SK-N-SH (cell line): ENCODE results near the gene MRPS35. TPM values are rescaled to one million over a fixed set of nuclear protein-coding genes. Genes with fewer than 3 reads are reported as not detected.

Experiments used
- CTCF ChIA-PET: fragments of 300-600, 350-600 bp; formaldehyde crosslinking; extraction: SDS; loops from one replicate; lab custom pipeline; 2021; lab: Yijun Ruan, JAX
- POLR2A ChIA-PET: fragments of 350-600 bp; sonication (Branson Sonifier 250); formaldehyde crosslinking; extraction: SDS; loops from one replicate; lab custom pipeline; 2020; ENCODE audit warnings: antibody characterized with exemption, inconsistent platforms; lab: Yijun Ruan, JAX
- DNase-seq: peaks from one replicate; pipeline ENCODE4 v3.0.0; 2012
- H2AFZ ChIP-seq: fragments of 200-600 bp; sonication (generic); 2 replicates; pipeline ENCODE4 v1.8.1; 2016; ENCODE audit warnings: antibody characterized with exemption, mild to moderate bottlenecking, low read depth
- H3F3A ChIP-seq: fragments of 200-600 bp; sonication (generic); replicated peaks from 2 replicates; pipeline ENCODE3; 2016; ENCODE audit warnings: antibody characterized with exemption, mild to moderate bottlenecking; ENCODE audit not compliant: insufficient read depth
- H3K27ac ChIP-seq, 2 experiments: fragments of 200-500 bp in 1 of 2; fragments of 200-600 bp in 1 of 2; sonication (Bioruptor generic) in 1 of 2; sonication (generic), shearing (Covaris generic) in 1 of 2; 2 replicates each; pipeline versions ENCODE4 v1.5.1 to v1.6.1; 2014 to 2016; ENCODE audit warnings: low read depth in 2 of 2, inconsistent platforms in 1 of 2, low read length in 1 of 2, mild to moderate bottlenecking in 1 of 2, mixed read lengths in 1 of 2
- H3K27me3 ChIP-seq: fragments of 200-600 bp; sonication (generic), shearing (Covaris generic); 2 replicates; pipeline ENCODE4 v1.6.1; 2016; ENCODE audit warnings: mixed run types; ENCODE audit not compliant: insufficient read depth
- H3K36me3 ChIP-seq, 2 experiments: fragments of 200-500 bp in 1 of 2; fragments of 200-600 bp in 1 of 2; sonication (Bioruptor generic) in 1 of 2; sonication (generic) in 1 of 2; replicated peaks in 1 of 2; 2 replicates each; pipeline versions ENCODE3 to v1.5.1; 2014 to 2016; ENCODE audit warnings: low read length in 1 of 2, mild to moderate bottlenecking in 1 of 2; ENCODE audit not compliant: insufficient read depth in 2 of 2, control insufficient read depth in 1 of 2
- H3K4me1 ChIP-seq, 2 experiments: fragments of 200-500 bp in 1 of 2; fragments of 200-600 bp in 1 of 2; sonication (Bioruptor generic) in 1 of 2; sonication (generic), shearing (Covaris generic) in 1 of 2; 2 replicates each; pipeline versions ENCODE4 v1.5.1 to v1.6.1; 2014 to 2016; ENCODE audit warnings: low read depth in 1 of 2, low read length in 1 of 2, mixed run types in 1 of 2; ENCODE audit not compliant: insufficient read depth in 2 of 2, control insufficient read depth in 1 of 2
- H3K4me2 ChIP-seq: fragments of 200-600 bp; sonication (generic), shearing (Covaris generic); 2 replicates; pipeline ENCODE4 v1.6.1; 2017; ENCODE audit warnings: mixed run types
- H3K4me3 ChIP-seq, 2 experiments: fragments of 200-500 bp in 1 of 2; fragments of 200-600 bp in 1 of 2; sonication (Bioruptor generic) in 1 of 2; sonication (generic), shearing (Covaris generic) in 1 of 2; 2 replicates each; pipeline versions ENCODE4 v1.5.1 to v1.8.1; 2014 to 2016; ENCODE audit warnings: low read depth in 2 of 2, inconsistent platforms in 1 of 2, low read length in 1 of 2, mild to moderate bottlenecking in 1 of 2, mixed read lengths in 1 of 2, moderate library complexity in 1 of 2
- H3K79me2 ChIP-seq: fragments of 200-600 bp; sonication (generic); 2 replicates; pipeline ENCODE4 v1.8.1; 2017; ENCODE audit warnings: mild to moderate bottlenecking; ENCODE audit not compliant: insufficient read depth
- H3K9ac ChIP-seq: fragments of 200-600 bp; sonication (generic); 2 replicates; pipeline ENCODE4 v1.6.1; 2017; ENCODE audit warnings: mixed run types
- H3K9me2 ChIP-seq: fragments of 200-600 bp; sonication (generic); 2 replicates; pipeline ENCODE4 v1.6.1; 2017; ENCODE audit warnings: mixed run types
- H3K9me3 ChIP-seq: fragments of 200-600 bp; sonication (generic); 2 replicates; pipeline ENCODE4 v1.6.1; 2017; ENCODE audit warnings: mixed run types, mild to moderate bottlenecking, moderate library complexity
- H4K20me1 ChIP-seq: fragments of 200-600 bp; sonication (generic); 2 replicates; pipeline ENCODE4 v1.6.1; 2017; ENCODE audit warnings: mild to moderate bottlenecking, mixed run types; ENCODE audit not compliant: insufficient read depth
- CHD2 ChIP-seq: fragments of 150-350 bp; IDR thresholded peaks from 2 replicates; pipeline ENCODE4 v1.6.1; 2018; ENCODE audit warnings: low read length; ENCODE audit not compliant: partially characterized antibody
- EP300 ChIP-seq, 2 experiments: IDR thresholded peaks; 2 replicates each; pipeline versions ENCODE4 v1.4.0 to v1.6.1; 2012; ENCODE audit warnings: borderline replicate concordance in 1 of 2, low read depth in 1 of 2, low read length in 1 of 2
- GATA2 ChIP-seq: sonication (generic); formaldehyde crosslinking; IDR thresholded peaks from 2 replicates; pipeline ENCODE4 v1.5.0; 2020; ENCODE audit warnings: mild to moderate bottlenecking, missing genetic modification reagents
- JUND ChIP-seq: IDR thresholded peaks from 2 replicates; pipeline ENCODE4 v1.4.0; 2012
- MEF2A ChIP-seq: IDR thresholded peaks from 2 replicates; pipeline ENCODE4 v1.4.0; 2012; ENCODE audit warnings: low read depth, borderline replicate concordance
- NRF1 ChIP-seq: IDR thresholded peaks from 2 replicates; pipeline ENCODE4 v1.6.1; 2012; ENCODE audit warnings: low read depth, mild to moderate bottlenecking, low read length
- RFX5 ChIP-seq: IDR thresholded peaks from 2 replicates; pipeline ENCODE4 v1.6.1; 2012; ENCODE audit warnings: mild to moderate bottlenecking, improper control_type of control experiment, low read length
- RXRA ChIP-seq: IDR thresholded peaks from 2 replicates; pipeline ENCODE4 v1.4.0; 2012; ENCODE audit warnings: low read depth, mild to moderate bottlenecking, borderline replicate concordance
- TAF1 ChIP-seq: IDR thresholded peaks from 2 replicates; pipeline ENCODE4 v1.6.1; 2012; ENCODE audit warnings: low read depth, mild to moderate bottlenecking, low read length, moderate library complexity, borderline replicate concordance
- TCF12 ChIP-seq: IDR thresholded peaks from 2 replicates; pipeline ENCODE4 v1.4.0; 2012
- YY1 ChIP-seq: IDR thresholded peaks from 2 replicates; pipeline ENCODE4 v1.4.0; 2012; ENCODE audit warnings: low read depth, mild to moderate bottlenecking
- WGBS: methylation state at CpG from one replicate; pipeline ENCODE4 v1.1.6; 2017; ENCODE audit warnings: low lambda C conversion rate; 5-methylcytosine and 5-hydroxymethylcytosine counted together
- polyA plus RNA-seq, 3 experiments: library from polyadenylated mRNA; depleted of rRNA; stranded (reverse); fragments of >200 nt; gene quantifications; 2 replicates each; pipeline ENCODE4 v1.2.3, GENCODE V29; 2012
- TF ChIP-seq, protein P1 (sequence below): fragments of 200-600 bp; sonication (generic); IDR thresholded peaks from 2 replicates; pipeline ENCODE4 v1.6.1; 2017; ENCODE audit warnings: antibody characterized with exemption, mild to moderate bottlenecking, moderate library complexity

MRPS35 gene
- polyA plus RNA-seq, 1 of the 3 experiments (the other 2 are of a cell fraction): 32.4 TPM

DNA sequence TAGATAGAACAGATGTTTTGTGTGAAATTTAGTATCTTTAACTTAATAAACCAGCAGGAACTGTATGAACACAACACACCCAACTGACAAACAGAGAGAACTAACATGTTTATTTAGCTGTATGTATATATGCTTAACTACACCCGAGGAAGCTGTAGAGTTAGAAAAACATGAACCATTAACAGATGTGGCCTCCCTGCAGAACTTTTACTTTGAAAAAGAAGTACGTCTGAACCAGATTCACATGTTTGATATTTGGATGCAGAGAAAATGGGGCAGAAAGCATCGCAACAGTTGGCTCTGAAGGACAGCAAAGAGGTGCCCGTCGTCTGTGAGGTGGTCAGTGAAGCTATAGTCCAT, 14.4 kb upstream of the MRPS35 start, which contains the start of gene REP15:
Gene REP15, plus strand, starts transcription at position 155 of the 360 bp plus-strand sequence. Its CDS starts 116 bp downstream, at position 271.
- Histone ChIP-seq H2AFZ (no peak within 1 kb of the TSS), H3K36me3 (peaks cover 41 to 71% of the 10 kb centered on the region in 2 experiments), H3K4me1 (peaks cover 0 to 10% of the 10 kb centered on the region in 2 experiments; a peak in 1 of 4 replicates), H3K27ac (peak within 1 kb of the TSS in 1 of 2 experiments; percentile 45; a peak in 2 of 4 replicates), H3K79me2 (no peaks in the 10 kb centered on the region), H3K9ac (no peak within 1 kb of the TSS), H3F3A (peaks cover 39% of the 10 kb centered on the region), H3K4me2 (no peak within 1 kb of the TSS), H3K9me3 (no peaks in the 10 kb centered on the region), H4K20me1 (no peaks in the 10 kb centered on the region), H3K4me3 (no peak within 1 kb of the TSS), H3K9me2 (0 out of 2 replicates have a peak, but pooled peaks cover 2% of the 10 kb centered on the region), H3K27me3 (no peaks in the 10 kb centered on the region)
- ChIA-PET POLR2A (no interaction called here), CTCF (interaction anchor here (1.4 kb wide), 1 partner anchor 126 kb away, joined by 3 read pairs; no protein-coding TSS in a partner anchor)
- WGBS: 79% methylated on average over 5 of the region's 5 CpGs
- no peak for DNase-seq
- TF ChIP-seq TAF1 (no peak), NRF1 (no peak), GATA2 (CRISPR knock-in tag) (no peak), RXRA (no peak), JUND (no peak), CHD2 (no peak), YY1 (no peak), RFX5 (no peak)

GRCh38 chr12:27696864-27697564, 13.6 kb upstream of the MRPS35 start:
- no peaks in the 10 kb centered on the region for H4K20me1 ChIP-seq
- H3F3A ChIP-seq: peaks cover 39% of the 10 kb centered on the region
- H2AFZ ChIP-seq: no peak overlapping the region
- H3K79me2 ChIP-seq: no peaks in the 10 kb centered on the region
- H3K4me1 ChIP-seq: peaks cover 0 to 10% of the 10 kb centered on the region in 2 experiments; a peak in 1 of 4 replicates
- CTCF ChIA-PET: interaction anchor here (0.9 to 1.4 kb wide), 2 partner anchors 125 to 391 kb away, joined by 3 read pairs; no protein-coding TSS in a partner anchor
- WGBS: 76% methylated on average over 3 of the region's 3 CpGs
- H3K9me2 ChIP-seq: 0 out of 2 replicates have a peak, but pooled peaks cover 2% of the 10 kb centered on the region
- no peaks in the 10 kb centered on the region for H3K9me3 ChIP-seq
- no peak overlapping the region for H3K4me3 ChIP-seq
- POLR2A ChIA-PET: no interaction called here
- no peak overlapping the region for H3K4me2 ChIP-seq
- peaks cover 33 to 64% of the 10 kb centered on the region in 2 experiments for H3K36me3 ChIP-seq
- DNase-seq: peak; percentile 14
- peak overlapping the region in 1 of 2 experiments; percentile 45; a peak in 2 of 4 replicates for H3K27ac ChIP-seq
- no peak overlapping the region for H3K9ac ChIP-seq
- TF ChIP-seq, protein P1, sequence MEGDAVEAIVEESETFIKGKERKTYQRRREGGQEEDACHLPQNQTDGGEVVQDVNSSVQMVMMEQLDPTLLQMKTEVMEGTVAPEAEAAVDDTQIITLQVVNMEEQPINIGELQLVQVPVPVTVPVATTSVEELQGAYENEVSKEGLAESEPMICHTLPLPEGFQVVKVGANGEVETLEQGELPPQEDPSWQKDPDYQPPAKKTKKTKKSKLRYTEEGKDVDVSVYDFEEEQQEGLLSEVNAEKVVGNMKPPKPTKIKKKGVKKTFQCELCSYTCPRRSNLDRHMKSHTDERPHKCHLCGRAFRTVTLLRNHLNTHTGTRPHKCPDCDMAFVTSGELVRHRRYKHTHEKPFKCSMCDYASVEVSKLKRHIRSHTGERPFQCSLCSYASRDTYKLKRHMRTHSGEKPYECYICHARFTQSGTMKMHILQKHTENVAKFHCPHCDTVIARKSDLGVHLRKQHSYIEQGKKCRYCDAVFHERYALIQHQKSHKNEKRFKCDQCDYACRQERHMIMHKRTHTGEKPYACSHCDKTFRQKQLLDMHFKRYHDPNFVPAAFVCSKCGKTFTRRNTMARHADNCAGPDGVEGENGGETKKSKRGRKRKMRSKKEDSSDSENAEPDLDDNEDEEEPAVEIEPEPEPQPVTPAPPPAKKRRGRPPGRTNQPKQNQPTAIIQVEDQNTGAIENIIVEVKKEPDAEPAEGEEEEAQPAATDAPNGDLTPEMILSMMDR: no peak
- TF ChIP-seq TCF12 (0 out of 2 replicates have a peak, but pooled peaks have one; percentile 20), GATA2 (CRISPR knock-in tag) (no peak), MEF2A (no peak), EP300 (IDR thresholded peaks at IDR 0.05; ENCODE audit: borderline replicate concordance in 1 of 2, low read depth in 1 of 2, low read length in 1 of 2) (peak in 1 of 2 experiments; percentile 44; a peak in 1 of 4 replicates)
- TF ChIP-seq, all 33 proteins: peak for 2
- H3K27me3 ChIP-seq: no peaks in the 10 kb centered on the region
